Parathyroid adenoma (tissue), 2 donors: Measurements from ENCODE around the gene PGS1.

Source experiments
- H2AFZ ChIP-seq: fragments of 300-600 bp; sonication (generic); one replicate; pipeline ENCODE4 v1.7.0; 2017; ENCODE audit warnings: antibody characterized with exemption, mild to moderate bottlenecking
- H3K27ac ChIP-seq: fragments of 300-600 bp; sonication (generic); one replicate; pipeline ENCODE4 v1.7.0; 2017
- H3K27me3 ChIP-seq: fragments of 300-600 bp; sonication (generic); one replicate; pipeline ENCODE4 v1.7.0; 2017; ENCODE audit warnings: low read length; ENCODE audit not compliant: control insufficient read depth, insufficient read depth
- H3K36me3 ChIP-seq: fragments of 300-600 bp; sonication (generic); one replicate; pipeline ENCODE4 v1.7.0; 2017; ENCODE audit warnings: low read length; ENCODE audit not compliant: control insufficient read depth, insufficient read depth
- H3K4me1 ChIP-seq: fragments of 300-600 bp; sonication (generic); one replicate; pipeline ENCODE4 v1.7.0; 2017; ENCODE audit warnings: control low read depth
- H3K4me2 ChIP-seq: fragments of 300-600 bp; sonication (generic); one replicate; pipeline ENCODE4 v1.7.0; 2017; ENCODE audit warnings: low read length
- H3K4me3 ChIP-seq: fragments of 300-600 bp; sonication (generic); one replicate; pipeline ENCODE4 v1.7.0; 2017; ENCODE audit warnings: low read depth, low read length
- H3K79me2 ChIP-seq: fragments of 300-600 bp; sonication (generic); one replicate; pipeline ENCODE4 v1.7.0; 2017; ENCODE audit warnings: control low read depth
- H3K9ac ChIP-seq: fragments of 300-600 bp; sonication (generic); one replicate; pipeline ENCODE4 v1.7.0; 2017; ENCODE audit warnings: mild to moderate bottlenecking
- H3K9me3 ChIP-seq: fragments of 300-600 bp; sonication (generic); one replicate; pipeline ENCODE4 v1.7.0; 2017; ENCODE audit warnings: low read length; ENCODE audit not compliant: control insufficient read depth
- TF ChIP-seq, protein P1 (sequence below): fragments of 300-600 bp; sonication (generic); IDR thresholded peaks from one replicate; pipeline ENCODE4 v1.7.0; 2017; ENCODE audit warnings: antibody characterized with exemption, mild to moderate bottlenecking
- donor health status: primary hyperparathyroidism.

The PGS1 gene

GRCh38 chr17:78347453-78347852 is 31.0 kb upstream of the PGS1 start:
- no peak overlapping the region for H3K4me3 ChIP-seq
- no peak overlapping the region for H3K9ac ChIP-seq
- no peaks in the 10 kb centered on the region for H3K36me3 ChIP-seq
- no peak overlapping the region for H2AFZ ChIP-seq
- H3K79me2 ChIP-seq = no peaks in the 10 kb centered on the region
- no peaks in the 10 kb centered on the region for H3K9me3 ChIP-seq
- H3K4me2 ChIP-seq = no peak overlapping the region
- H3K27me3 ChIP-seq = no peaks in the 10 kb centered on the region
- peaks cover 5% of the 10 kb centered on the region for H3K4me1 ChIP-seq
- no peak overlapping the region for H3K27ac ChIP-seq
- TF ChIP-seq, protein P1, sequence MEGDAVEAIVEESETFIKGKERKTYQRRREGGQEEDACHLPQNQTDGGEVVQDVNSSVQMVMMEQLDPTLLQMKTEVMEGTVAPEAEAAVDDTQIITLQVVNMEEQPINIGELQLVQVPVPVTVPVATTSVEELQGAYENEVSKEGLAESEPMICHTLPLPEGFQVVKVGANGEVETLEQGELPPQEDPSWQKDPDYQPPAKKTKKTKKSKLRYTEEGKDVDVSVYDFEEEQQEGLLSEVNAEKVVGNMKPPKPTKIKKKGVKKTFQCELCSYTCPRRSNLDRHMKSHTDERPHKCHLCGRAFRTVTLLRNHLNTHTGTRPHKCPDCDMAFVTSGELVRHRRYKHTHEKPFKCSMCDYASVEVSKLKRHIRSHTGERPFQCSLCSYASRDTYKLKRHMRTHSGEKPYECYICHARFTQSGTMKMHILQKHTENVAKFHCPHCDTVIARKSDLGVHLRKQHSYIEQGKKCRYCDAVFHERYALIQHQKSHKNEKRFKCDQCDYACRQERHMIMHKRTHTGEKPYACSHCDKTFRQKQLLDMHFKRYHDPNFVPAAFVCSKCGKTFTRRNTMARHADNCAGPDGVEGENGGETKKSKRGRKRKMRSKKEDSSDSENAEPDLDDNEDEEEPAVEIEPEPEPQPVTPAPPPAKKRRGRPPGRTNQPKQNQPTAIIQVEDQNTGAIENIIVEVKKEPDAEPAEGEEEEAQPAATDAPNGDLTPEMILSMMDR = no peak

DNA sequence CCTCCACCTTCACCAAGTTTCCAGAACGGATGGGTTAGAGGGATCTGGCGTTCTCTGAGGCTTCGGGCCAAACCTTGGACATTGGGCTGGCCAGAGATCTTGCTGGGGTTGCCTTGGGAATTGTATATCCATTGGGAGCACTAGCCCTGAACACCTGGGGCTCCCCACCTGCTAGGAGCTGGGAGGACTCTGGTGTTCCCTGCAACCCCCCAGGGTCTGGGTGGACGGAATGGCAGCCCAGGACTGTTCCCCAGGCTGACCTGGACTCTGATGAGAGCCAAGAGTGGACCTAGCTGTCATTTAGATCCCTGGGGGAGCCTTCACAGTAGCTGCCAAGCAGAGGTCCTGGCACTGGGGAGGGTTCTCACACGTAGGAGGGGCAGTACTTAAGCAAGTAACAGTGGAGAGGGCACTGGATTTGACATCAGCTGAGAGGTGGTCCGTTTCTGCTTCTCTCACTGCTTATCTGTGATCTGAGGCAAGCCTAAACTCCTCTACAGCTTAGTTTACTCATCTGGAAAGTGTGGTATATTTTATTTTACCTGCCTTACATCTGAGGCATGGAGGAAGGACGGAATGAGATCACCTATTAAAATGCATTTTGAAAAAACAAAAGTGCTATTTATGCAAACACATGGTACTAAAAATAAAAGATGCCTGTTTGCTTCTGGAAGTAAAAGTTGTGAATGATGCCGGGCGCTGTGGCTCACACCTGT is 30.2 kb upstream of the PGS1 start:
- Histone ChIP-seq H3K9ac (no peak overlapping the region), H3K27me3 (no peaks in the 10 kb centered on the region), H3K9me3 (no peaks in the 10 kb centered on the region), H3K79me2 (no peaks in the 10 kb centered on the region), H3K4me1 (peaks cover 6% of the 10 kb centered on the region), H3K4me3 (no peak overlapping the region), H2AFZ (no peak overlapping the region), H3K27ac (no peak overlapping the region), H3K4me2 (no peak overlapping the region), H3K36me3 (no peaks in the 10 kb centered on the region)
- TF ChIP-seq, protein P1 = no peak

GRCh38 chr17:78349891-78350642 is 28.4 kb upstream of the PGS1 start:
- H3K9me3 ChIP-seq = no peaks in the 10 kb centered on the region

DNA sequence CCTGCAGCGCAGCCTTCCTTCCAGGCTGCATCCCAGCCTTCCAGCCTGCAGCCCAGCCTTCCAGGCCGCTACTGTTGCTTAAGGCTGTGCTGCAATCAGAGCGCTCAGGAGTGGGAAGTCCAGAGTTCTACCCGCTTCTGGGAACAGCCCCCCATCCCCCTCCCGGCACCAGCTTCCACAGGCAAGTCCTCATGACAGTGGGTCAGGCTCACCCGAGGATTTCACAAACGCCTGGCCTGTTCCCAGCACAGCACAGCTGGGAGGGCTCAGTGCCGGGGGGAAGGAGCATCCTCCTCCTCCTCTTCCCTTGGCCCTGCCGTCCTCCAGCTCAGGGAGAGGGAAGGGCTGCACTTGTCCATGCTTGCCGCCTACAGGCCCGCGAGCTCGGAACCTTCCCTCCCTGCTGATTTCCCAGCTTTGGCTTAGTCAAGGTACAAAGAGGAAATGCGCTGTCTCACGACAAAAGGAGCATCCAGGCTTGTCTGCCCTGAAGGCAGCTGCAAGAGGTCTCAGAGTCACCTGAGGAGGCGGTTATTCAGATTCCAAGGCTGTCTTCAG is 26.9 kb upstream of the PGS1 start:
- Histone ChIP-seq H3K27me3 (no peaks in the 10 kb centered on the region), H3K79me2 (no peaks in the 10 kb centered on the region), H3K9ac (no peak overlapping the region), H3K9me3 (no peaks in the 10 kb centered on the region), H3K4me1 (peaks cover 13% of the 10 kb centered on the region), H3K27ac (peak overlapping the region; percentile 80), H2AFZ (no peak overlapping the region), H3K36me3 (no peaks in the 10 kb centered on the region), H3K4me3 (no peak overlapping the region), H3K4me2 (no peak overlapping the region)
- TF ChIP-seq, protein P1 = no peak

More at GRCh38 chr17:78349891-78350642, 28.4 kb upstream of the PGS1 start:
- Histone ChIP-seq H3K36me3 (no peaks in the 10 kb centered on the region), H3K4me3 (no peak overlapping the region), H3K4me1 (peaks cover 13% of the 10 kb centered on the region), H2AFZ (no peak overlapping the region), H3K79me2 (no peaks in the 10 kb centered on the region), H3K9ac (no peak overlapping the region), H3K27ac (no peak overlapping the region), H3K4me2 (no peak overlapping the region), H3K27me3 (no peaks in the 10 kb centered on the region)
- TF ChIP-seq, protein P1 = no peak
